SJSA1 (cell line): Measurements from ENCODE around the gene PPP1R9A. TPM values are rescaled to one million over a fixed set of nuclear protein-coding genes. Genes with fewer than 3 reads are reported as not detected.
A peak's percentile ranks its signal among the peaks of the same experiment; 100 is the strongest.

Source experiments
- DNase-seq, 2 experiments: peaks; one replicate each; pipeline ENCODE4 v3.0.0-alpha.2; 2015 to 2020; ENCODE audit warnings: low spot score in 2 of 2, low read depth in 1 of 2
- H3K27ac ChIP-seq: fragments of 250-450 bp; sonication (Bioruptor Pico); 2 replicates; pipeline ENCODE4 v1.5.1; 2020; ENCODE audit warnings: mild to moderate bottlenecking, moderate library complexity
- H3K27me3 ChIP-seq: fragments of 250-450 bp; sonication (Bioruptor Pico); replicated peaks from 2 replicates; pipeline ENCODE4 v1.5.1; 2020; ENCODE audit warnings: mild to moderate bottlenecking, moderate library complexity
- H3K36me3 ChIP-seq: fragments of 250-450 bp; sonication (Bioruptor Pico); 2 replicates; pipeline ENCODE4 v1.5.1; 2020; ENCODE audit warnings: mild to moderate bottlenecking
- H3K4me1 ChIP-seq: fragments of 250-450 bp; sonication (Bioruptor Pico); replicated peaks from 2 replicates; pipeline ENCODE4 v1.6.1; 2021; ENCODE audit warnings: mild to moderate bottlenecking
- H3K4me3 ChIP-seq: fragments of 250-450 bp; sonication (Bioruptor Pico); 2 replicates; pipeline ENCODE4 v1.5.1; 2020; ENCODE audit warnings: mild to moderate bottlenecking
- H3K9me3 ChIP-seq: fragments of 250-450 bp; sonication (Bioruptor Pico); replicated peaks from 2 replicates; pipeline ENCODE4 v1.5.1; 2020; ENCODE audit warnings: mild to moderate bottlenecking
- total RNA-seq: library from RNA; depleted of rRNA; stranded (reverse); fragments of >200 nt; shearing (Covaris generic); gene quantifications from 2 replicates; pipeline ENCODE4 v1.2.3, GENCODE V29; 2014

The PPP1R9A gene
- total RNA-seq, 1 experiment from 2014 or later: not detected

DNA sequence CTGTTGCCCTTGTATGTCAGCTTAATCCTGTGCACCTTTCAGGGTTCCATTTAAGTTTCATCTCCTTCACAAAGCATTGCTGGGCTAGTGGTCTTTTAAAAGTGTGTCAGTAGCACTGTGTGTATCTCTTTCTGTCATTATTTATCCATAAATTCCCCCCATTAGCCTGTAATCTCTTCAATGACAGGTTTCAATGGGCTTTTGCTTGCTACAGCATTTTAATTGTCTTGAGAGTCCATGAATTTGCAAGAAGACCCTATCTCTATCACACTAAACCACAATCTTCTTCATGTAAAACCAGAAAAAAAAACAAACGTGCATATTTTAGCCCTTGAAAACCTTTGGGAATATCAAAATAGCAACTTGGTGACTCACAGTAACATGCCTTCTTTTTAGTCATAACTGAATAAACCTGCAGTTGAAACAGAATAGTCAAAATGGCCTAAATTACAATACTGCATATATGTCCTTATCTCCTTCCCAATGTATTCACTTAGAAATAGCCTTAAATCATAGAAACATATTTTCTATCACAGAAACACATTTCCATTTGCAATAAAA lies 298.4 kb downstream of the PPP1R9A start:
- DNase-seq: peak in 1 of 2 experiments; percentile 41
- Histone ChIP-seq H3K9me3 (no peaks in the 10 kb centered on the region), H3K4me1 (peaks cover 3% of the 10 kb centered on the region), H3K4me3 (no peak overlapping the region), H3K36me3 (no peaks in the 10 kb centered on the region), H3K27ac (no peak overlapping the region), H3K27me3 (no peaks in the 10 kb centered on the region)

DNA sequence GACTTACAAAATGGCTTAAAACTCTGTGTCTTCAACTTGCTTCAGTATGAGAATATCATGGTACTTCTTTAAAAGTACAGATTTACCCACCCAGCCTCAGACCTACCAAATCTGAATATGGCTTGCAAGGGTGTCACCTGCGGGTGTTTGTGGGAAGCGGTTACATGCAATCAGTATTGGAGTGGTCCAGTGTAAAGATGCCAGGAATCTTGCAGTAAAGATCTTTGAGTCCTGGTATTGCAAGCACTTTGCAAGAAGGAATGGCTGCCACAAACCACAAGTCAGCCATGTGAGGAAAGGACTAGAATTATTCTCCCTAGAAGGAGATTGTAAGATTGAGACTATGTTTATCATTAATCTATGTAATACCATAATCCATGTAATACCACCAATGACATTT lies 301.9 kb downstream of the PPP1R9A start:
- peaks cover 3% of the 10 kb centered on the region for H3K4me1 ChIP-seq
- no peak overlapping the region for H3K4me3 ChIP-seq
- no peak for DNase-seq

DNA sequence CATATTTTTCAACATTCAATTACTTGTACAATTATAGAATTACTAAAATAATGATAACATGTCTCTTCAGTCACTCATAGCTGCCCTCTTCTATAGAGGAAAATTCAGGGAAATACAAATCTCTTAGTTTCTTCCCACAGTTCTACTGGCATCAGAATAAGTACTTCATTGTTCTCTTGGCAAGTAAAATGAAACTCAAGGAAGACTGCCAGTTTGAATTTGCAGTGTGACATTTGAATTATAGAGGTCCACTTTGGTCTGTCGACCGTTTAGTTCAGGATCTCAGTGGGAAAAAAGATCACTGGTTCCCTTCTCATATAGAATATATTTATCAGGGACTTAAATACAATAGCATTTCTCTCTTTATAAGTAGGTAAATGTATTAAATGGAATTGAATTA lies 302.4 kb downstream of the PPP1R9A start:
- peaks cover 3% of the 10 kb centered on the region for H3K4me1 ChIP-seq
- no peak for DNase-seq
- no peaks in the 10 kb centered on the region for H3K9me3 ChIP-seq
- H3K4me3 ChIP-seq: no peak overlapping the region
- H3K36me3 ChIP-seq: no peaks in the 10 kb centered on the region
- no peaks in the 10 kb centered on the region for H3K27me3 ChIP-seq
- H3K27ac ChIP-seq: no peak overlapping the region

More for the DNA sequence above, 301.9 kb downstream of the PPP1R9A start:
- H3K27ac ChIP-seq: no peak overlapping the region
- no peaks in the 10 kb centered on the region for H3K36me3 ChIP-seq
- H3K27me3 ChIP-seq: no peaks in the 10 kb centered on the region
- no peaks in the 10 kb centered on the region for H3K9me3 ChIP-seq

DNA sequence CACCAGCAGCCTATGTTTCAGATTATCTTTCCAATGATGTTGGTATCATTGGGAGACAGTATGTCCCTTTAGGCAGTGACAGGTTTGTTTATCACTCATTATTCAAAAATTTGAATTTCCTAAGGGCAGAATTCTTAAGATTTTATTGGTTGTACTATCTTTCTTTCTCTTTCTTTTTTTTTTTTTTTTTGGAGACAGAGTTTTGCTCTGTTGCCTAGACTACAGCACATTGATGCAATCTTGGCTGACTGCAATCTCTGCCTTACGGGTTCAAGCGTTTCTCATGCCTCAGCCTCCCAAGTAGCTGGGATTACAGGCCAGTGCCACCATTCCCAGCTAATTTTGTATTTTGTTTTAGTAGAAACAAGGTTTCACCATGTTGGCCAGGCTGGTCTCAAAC lies 305.8 kb downstream of the PPP1R9A start:
- no peak for DNase-seq
- Histone ChIP-seq H3K36me3 (no peaks in the 10 kb centered on the region), H3K4me1 (no peaks in the 10 kb centered on the region), H3K27ac (no peak overlapping the region), H3K4me3 (no peak overlapping the region), H3K27me3 (no peaks in the 10 kb centered on the region), H3K9me3 (no peaks in the 10 kb centered on the region)

DNA sequence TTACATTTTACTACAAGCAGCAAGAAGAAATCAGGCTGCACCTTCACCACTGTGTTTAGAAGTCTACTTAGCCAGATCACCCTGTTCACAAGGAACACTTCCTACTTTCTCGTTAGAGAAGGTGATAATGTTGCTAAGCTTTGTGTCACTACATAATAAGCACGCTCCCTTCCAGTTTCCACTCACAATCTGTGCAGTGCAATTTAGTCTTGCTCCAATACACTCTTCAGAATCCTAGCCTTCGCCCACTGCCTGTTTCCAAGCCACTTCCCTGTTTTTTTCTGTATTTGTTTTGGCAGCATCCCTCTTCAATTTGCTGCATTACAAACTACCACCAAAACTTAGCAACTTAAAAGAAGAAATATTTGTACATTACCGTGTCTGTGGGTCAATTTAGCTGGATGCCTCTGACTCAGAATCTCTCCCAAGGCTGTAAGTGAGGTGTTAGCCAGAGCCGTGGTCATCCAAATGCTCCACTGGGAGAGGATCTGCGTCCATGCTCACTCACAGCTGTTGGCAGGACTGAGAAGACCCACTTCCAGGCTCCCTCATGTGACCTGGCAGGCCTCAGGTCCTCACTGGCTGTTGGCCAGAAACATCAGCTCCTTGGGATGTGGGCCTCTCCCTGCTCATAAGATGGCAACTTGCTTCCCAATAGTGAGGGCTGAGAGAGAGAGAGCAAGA lies 306.6 kb downstream of the PPP1R9A start:
- DNase-seq: no peak

DNA sequence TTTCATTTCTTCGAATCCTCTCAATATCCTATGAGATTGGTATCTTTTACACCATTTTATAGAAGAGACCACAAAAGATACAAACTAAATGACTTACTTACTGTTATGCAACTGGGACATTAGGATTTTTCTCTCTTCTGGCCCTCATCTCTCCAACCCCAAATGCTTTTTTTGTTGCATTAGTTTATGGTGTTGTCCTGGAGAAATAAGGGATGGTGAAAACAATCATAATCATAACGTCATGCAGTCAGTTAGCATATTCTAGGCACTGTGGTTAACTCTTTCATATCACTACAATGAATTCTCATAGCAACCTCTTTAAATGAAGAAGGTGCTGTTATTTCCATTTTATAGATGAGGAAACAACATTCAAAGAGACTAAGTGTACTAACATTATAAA lies 312.3 kb downstream of the PPP1R9A start:
- no peaks in the 10 kb centered on the region for H3K9me3 ChIP-seq
- no peak overlapping the region for H3K27ac ChIP-seq
- H3K4me1 ChIP-seq: no peaks in the 10 kb centered on the region
- no peak for DNase-seq
- no peaks in the 10 kb centered on the region for H3K36me3 ChIP-seq
- no peaks in the 10 kb centered on the region for H3K27me3 ChIP-seq
- H3K4me3 ChIP-seq: no peak overlapping the region

More for the DNA sequence above, 306.6 kb downstream of the PPP1R9A start:
- no peak overlapping the region for H3K27ac ChIP-seq
- H3K4me1 ChIP-seq: no peaks in the 10 kb centered on the region
- H3K9me3 ChIP-seq: no peaks in the 10 kb centered on the region
- H3K27me3 ChIP-seq: no peaks in the 10 kb centered on the region
- no peaks in the 10 kb centered on the region for H3K36me3 ChIP-seq
- no peak overlapping the region for H3K4me3 ChIP-seq

DNA sequence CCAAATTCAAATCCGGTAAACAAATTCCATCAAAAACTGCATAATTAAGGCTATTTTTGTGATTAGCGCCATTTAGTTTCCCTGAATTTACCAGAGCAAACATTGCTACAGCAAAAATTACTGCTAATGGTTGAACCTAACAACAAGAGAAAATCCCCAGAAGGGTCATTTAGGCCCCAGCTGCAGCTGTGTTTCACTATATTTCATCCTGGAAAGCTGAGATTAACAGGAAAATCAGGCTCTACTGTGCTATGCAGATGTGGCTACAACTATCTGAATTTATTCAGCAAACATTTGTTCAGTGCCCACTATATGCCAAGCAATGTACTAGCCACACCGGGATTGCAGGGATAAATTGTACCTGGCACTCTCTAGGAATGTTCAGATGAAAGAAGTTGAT lies 312.9 kb downstream of the PPP1R9A start:
- no peaks in the 10 kb centered on the region for H3K36me3 ChIP-seq
- H3K4me3 ChIP-seq: no peak overlapping the region
- H3K27ac ChIP-seq: no peak overlapping the region
- no peak for DNase-seq
- H3K27me3 ChIP-seq: no peaks in the 10 kb centered on the region
- H3K9me3 ChIP-seq: no peaks in the 10 kb centered on the region
- H3K4me1 ChIP-seq: no peaks in the 10 kb centered on the region

DNA sequence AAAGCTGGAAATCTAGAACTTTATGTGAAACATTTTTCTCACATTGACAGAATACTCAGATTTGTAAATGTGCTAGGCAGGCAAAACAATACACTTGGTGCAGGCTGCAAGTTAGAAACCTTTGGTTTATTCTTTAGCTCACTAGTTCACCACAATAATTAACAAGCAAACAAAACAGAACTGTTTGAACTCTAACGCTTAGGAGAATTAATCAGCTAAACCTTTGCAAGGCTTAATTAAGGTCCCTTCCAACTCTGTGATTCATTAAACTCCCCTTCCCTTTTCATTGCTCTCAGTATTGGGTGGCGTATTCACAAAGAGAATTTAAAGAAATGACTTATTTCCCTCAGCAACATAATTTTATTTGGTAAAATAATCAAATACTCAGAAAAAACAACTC lies 317.9 kb downstream of the PPP1R9A start:
- Histone ChIP-seq H3K36me3 (no peaks in the 10 kb centered on the region), H3K27ac (no peak overlapping the region), H3K27me3 (no peaks in the 10 kb centered on the region), H3K9me3 (no peaks in the 10 kb centered on the region), H3K4me1 (no peaks in the 10 kb centered on the region), H3K4me3 (no peak overlapping the region)
- no peak for DNase-seq

DNA sequence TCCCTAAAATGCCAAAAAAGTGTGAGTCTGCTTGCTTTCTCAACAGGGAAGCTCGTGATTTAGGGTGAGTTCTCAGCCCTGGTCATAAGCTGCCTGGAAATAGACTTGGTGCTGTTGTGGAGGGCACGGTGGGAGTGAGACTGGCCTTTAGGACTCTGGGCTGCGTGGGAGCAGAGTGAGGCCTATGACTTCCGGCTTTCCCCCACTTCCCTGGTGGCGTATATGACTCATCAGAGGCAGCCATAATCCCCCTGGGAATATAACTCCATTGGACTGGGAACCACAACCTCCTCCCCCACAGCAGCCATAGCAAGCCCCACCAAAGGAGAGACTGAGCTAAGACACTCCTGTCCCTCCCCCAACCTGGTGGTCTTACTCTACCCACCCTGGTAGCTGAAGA lies 321.9 kb downstream of the PPP1R9A start:
- no peaks in the 10 kb centered on the region for H3K36me3 ChIP-seq
- H3K27ac ChIP-seq: no peak overlapping the region
- no peak for DNase-seq
- no peaks in the 10 kb centered on the region for H3K9me3 ChIP-seq
- no peaks in the 10 kb centered on the region for H3K4me1 ChIP-seq
- no peak overlapping the region for H3K4me3 ChIP-seq
- no peaks in the 10 kb centered on the region for H3K27me3 ChIP-seq

DNA sequence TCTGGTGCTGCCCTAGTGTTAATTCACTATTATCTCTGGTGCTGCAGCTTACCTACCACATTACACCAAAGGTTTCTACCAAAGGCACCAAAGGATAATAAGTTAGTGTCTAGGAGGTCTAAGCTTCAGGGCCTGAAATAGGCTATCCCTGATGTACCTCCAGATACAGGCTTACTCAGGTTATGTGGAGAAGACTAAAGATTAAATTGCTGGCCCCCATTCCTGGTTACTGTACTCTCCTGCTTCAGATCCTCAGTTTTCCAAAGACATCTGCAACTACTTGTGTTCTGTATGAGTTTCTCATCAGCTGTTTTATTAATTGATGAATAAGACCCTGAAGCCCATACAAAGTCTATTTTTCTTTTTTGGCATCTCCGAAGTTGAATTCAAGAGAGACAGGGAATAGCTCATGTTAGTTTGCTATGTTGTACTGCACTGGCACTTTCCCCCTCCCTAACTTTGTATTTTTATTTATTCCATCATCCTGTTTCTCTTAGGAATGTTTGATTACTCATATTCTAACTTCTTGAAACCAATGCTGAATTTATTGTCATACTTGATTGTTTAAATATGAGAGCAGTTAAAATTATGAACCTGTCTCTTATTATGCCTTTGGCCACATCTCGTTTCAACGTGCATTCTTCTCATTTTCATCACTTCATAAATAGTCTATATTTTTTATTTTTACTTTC lies 331.0 kb downstream of the PPP1R9A start:
- DNase-seq: no peak
- no peaks in the 10 kb centered on the region for H3K27me3 ChIP-seq
- H3K4me1 ChIP-seq: no peaks in the 10 kb centered on the region
- no peak overlapping the region for H3K27ac ChIP-seq
- H3K4me3 ChIP-seq: no peak overlapping the region
- no peaks in the 10 kb centered on the region for H3K9me3 ChIP-seq
- no peaks in the 10 kb centered on the region for H3K36me3 ChIP-seq

DNA sequence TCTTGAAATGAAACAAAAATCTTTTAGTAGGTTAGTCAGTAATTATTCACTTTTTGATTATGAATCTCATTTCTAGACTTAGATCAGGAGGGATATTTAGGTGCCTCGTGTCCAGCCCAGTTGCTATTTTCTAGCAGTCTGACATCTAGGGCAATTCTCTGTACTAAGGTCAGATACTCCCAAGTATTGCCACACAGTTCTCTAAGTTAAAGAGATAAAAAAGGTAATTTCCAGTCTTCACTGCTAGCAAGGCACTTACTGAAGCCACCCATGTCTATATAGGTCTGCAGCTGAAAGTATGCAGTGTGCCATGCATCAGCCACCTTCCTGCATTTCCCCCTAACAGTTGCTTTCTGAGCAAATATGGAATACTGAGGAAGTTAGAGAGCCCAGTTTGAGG lies 333.5 kb downstream of the PPP1R9A start:
- H3K27me3 ChIP-seq: no peaks in the 10 kb centered on the region
- H3K4me3 ChIP-seq: no peak overlapping the region
- no peak for DNase-seq
- no peaks in the 10 kb centered on the region for H3K4me1 ChIP-seq
- no peak overlapping the region for H3K27ac ChIP-seq
- H3K9me3 ChIP-seq: no peaks in the 10 kb centered on the region
- H3K36me3 ChIP-seq: no peaks in the 10 kb centered on the region

DNA sequence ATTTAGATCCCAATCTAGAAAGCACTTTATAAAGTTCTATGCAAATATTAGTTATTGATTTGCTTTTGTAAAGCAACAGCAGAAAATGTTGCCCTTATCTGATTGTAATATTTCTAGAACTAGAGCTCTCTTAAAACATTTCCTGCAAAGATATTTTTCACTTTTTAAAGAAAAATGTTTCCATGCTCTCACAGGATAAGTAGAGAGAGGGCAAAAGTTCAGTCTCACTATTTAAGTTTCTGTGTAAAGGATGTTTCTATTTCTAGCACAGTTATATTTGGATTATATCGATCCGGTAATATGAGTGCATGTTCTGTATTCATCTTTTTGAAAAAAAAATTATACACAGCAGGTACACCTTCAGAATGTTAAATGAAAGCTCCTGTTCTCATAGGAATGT lies 334.9 kb downstream of the PPP1R9A start:
- H3K4me1 ChIP-seq: no peaks in the 10 kb centered on the region
- no peak overlapping the region for H3K4me3 ChIP-seq
- no peak for DNase-seq
- no peaks in the 10 kb centered on the region for H3K36me3 ChIP-seq
- H3K27me3 ChIP-seq: no peaks in the 10 kb centered on the region
- no peak overlapping the region for H3K27ac ChIP-seq
- H3K9me3 ChIP-seq: no peaks in the 10 kb centered on the region

DNA sequence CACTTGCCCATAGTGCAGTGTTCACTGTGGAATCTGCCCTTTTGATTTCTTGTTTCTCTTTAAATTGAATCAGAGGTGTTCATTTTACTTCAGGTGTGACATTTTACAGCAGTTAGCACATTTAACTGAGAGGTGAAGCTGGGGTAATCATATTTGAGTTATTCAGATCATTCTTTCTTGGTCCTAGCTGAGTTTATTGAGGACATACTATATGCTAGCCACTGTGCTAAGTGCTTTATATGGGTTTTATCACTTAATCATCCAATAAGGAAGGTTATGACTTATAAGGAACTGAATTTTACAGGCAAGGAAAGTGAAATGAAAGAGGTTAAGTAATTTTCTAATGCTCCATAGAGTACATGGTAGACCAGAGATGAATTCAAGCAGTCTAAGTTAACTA lies 337.2 kb downstream of the PPP1R9A start:
- Histone ChIP-seq H3K27me3 (no peaks in the 10 kb centered on the region), H3K9me3 (no peaks in the 10 kb centered on the region), H3K4me1 (no peaks in the 10 kb centered on the region), H3K36me3 (no peaks in the 10 kb centered on the region), H3K4me3 (no peak overlapping the region), H3K27ac (no peak overlapping the region)
- no peak for DNase-seq

DNA sequence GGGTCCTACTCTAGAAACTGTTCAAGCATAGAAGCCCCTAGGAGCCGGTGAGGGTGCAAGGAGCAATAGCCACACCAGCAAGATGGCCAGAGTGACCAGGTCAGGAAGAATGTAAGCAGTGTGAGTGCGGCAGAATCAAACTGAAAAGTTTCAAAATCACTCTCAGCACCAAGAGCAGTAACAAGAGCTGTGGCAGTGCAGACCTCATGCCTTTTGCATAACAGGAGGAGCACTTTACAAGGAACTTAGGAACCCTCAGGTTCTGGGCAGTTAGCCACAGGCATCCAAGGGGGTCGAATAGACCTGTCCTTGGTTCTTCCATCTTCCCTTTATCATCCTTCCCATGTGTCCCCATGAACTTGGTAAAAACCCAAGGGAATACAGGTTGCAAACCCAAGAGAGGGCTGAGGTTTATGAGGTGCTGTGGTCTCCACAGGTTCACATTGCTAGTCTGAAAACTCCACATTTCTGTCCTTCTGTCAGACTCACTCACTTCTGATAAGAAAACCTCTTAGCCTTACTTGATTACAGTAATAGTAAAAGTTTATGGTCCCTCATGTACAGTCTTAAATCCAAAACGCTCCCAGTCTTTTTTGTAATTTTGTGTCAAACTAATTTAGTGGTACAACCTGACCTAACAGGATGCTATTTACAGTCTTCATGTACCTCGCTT lies 338.6 kb downstream of the PPP1R9A start:
- H3K9me3 ChIP-seq: no peaks in the 10 kb centered on the region
- H3K27me3 ChIP-seq: no peaks in the 10 kb centered on the region
- no peak overlapping the region for H3K27ac ChIP-seq
- no peak overlapping the region for H3K4me3 ChIP-seq
- no peaks in the 10 kb centered on the region for H3K36me3 ChIP-seq
- no peaks in the 10 kb centered on the region for H3K4me1 ChIP-seq
- no peak for DNase-seq
